WTC11 (cell line): ENCODE measurements around the gene SMAD3. TPM values are rescaled to one million over a fixed set of nuclear protein-coding genes. Genes with fewer than 3 reads are reported as not detected.

Experiments used
- ATAC-seq: fragments of 200-7000 bp; cut with Tn5 transposase; 2 replicates; pipeline ENCODE4 v1.10.0; 2021; ENCODE audit warnings: mild to moderate bottlenecking, moderate library complexity
- CTCF ChIA-PET: fragments of 300-600 bp; sonication (Branson Sonifier 250); formaldehyde crosslinking; loops from one replicate; lab custom pipeline; 2021; ENCODE audit warnings: antibody characterized with exemption; lab: Charles Lee
- POLR2A ChIA-PET: fragments of 350-600 bp; sonication (Branson Sonifier 250); formaldehyde crosslinking; loops from one replicate; lab custom pipeline; 2021; ENCODE audit warnings: antibody characterized with exemption; lab: Charles Lee
- DNase-seq: peaks from one replicate; pipeline ENCODE4 v3.0.0; 2021; ENCODE audit warnings: low spot score
- H3K27ac Mint-ChIP-seq: 2 replicates; pipeline ENCODE4 v1.8.0; 2021; ENCODE audit warnings: mixed read lengths
- H3K27me3 Mint-ChIP-seq: 2 replicates; pipeline ENCODE4 v1.8.0; 2021; ENCODE audit warnings: low read depth, mild to moderate bottlenecking, moderate library complexity, mixed read lengths
- H3K36me3 Mint-ChIP-seq: 2 replicates; pipeline ENCODE4 v1.8.0; 2021; ENCODE audit warnings: mixed read lengths
- H3K4me1 Mint-ChIP-seq: 2 replicates; pipeline ENCODE4 v1.8.0; 2022; ENCODE audit warnings: mixed read lengths
- H3K4me3 Mint-ChIP-seq: 2 replicates; pipeline ENCODE4 v1.8.0; 2021; ENCODE audit warnings: mild to moderate bottlenecking, moderate library complexity, mixed read lengths
- H3K9me3 Mint-ChIP-seq: 2 replicates; pipeline ENCODE4 v1.8.0; 2021; ENCODE audit warnings: mixed read lengths
- CBFB ChIP-seq: sonication (generic); formaldehyde crosslinking; IDR thresholded peaks from 2 replicates; pipeline ENCODE4 v1.8.1; 2022; ENCODE audit warnings: mild to moderate bottlenecking, low read depth, missing genetic modification reagents
- CREM ChIP-seq: sonication (generic); formaldehyde crosslinking; IDR thresholded peaks from 2 replicates; pipeline ENCODE4 v1.8.1; 2022; ENCODE audit warnings: mild to moderate bottlenecking, missing genetic modification reagents, moderate library complexity
- FOXJ3 ChIP-seq: sonication (generic); formaldehyde crosslinking; IDR thresholded peaks from 2 replicates; pipeline ENCODE4 v1.9.0; 2021; ENCODE audit warnings: missing genetic modification reagents, mild to moderate bottlenecking, borderline replicate concordance
- GTF2I ChIP-seq: fragments of 250-450 bp; sonication (Bioruptor Pico); conservative IDR thresholded peaks from 2 replicates; pipeline ENCODE4 v1.4.0; 2021; ENCODE audit warnings: mild to moderate bottlenecking
- JAZF1 ChIP-seq: fragments of 250-450 bp; sonication (Bioruptor Pico); IDR thresholded peaks from 2 replicates; pipeline ENCODE4 v1.9.0; 2021; ENCODE audit warnings: moderate library complexity, mild to moderate bottlenecking, inconsistent platforms
- JUN ChIP-seq: sonication (generic); formaldehyde crosslinking; IDR thresholded peaks from 2 replicates; pipeline ENCODE4 v1.8.0; 2023; ENCODE audit warnings: mild to moderate bottlenecking, missing genetic modification reagents
- NR2C2 ChIP-seq: sonication (generic); formaldehyde crosslinking; IDR thresholded peaks from 2 replicates; pipeline ENCODE4 v1.8.0; 2022; ENCODE audit warnings: mild to moderate bottlenecking, missing genetic modification reagents
- OVOL2 ChIP-seq: fragments of 250-450 bp; sonication (Bioruptor Pico); IDR thresholded peaks from 2 replicates; pipeline ENCODE4 v1.9.0; 2021; ENCODE audit warnings: mild to moderate bottlenecking, borderline replicate concordance
- PRDM15 ChIP-seq: sonication (generic); formaldehyde crosslinking; IDR thresholded peaks from 2 replicates; pipeline ENCODE4 v1.8.0; 2022; ENCODE audit warnings: missing genetic modification reagents
- PRRX2 ChIP-seq: fragments of 250-450 bp; sonication (Bioruptor Pico); IDR thresholded peaks from 2 replicates; pipeline ENCODE4 v1.8.0; 2021; ENCODE audit warnings: mild to moderate bottlenecking
- TCF7 ChIP-seq: sonication (generic); formaldehyde crosslinking; IDR thresholded peaks from 2 replicates; pipeline ENCODE4 v1.8.0; 2022; ENCODE audit warnings: mild to moderate bottlenecking, low read depth, missing genetic modification reagents, moderate library complexity
- TP53 ChIP-seq: sonication (generic); formaldehyde crosslinking; IDR thresholded peaks from 2 replicates; pipeline ENCODE4 v1.8.1; 2023; ENCODE audit warnings: mild to moderate bottlenecking, missing genetic modification reagents
- USF1 ChIP-seq: sonication (generic); formaldehyde crosslinking; IDR thresholded peaks from 2 replicates; pipeline ENCODE4 v1.8.0; 2022; ENCODE audit warnings: mild to moderate bottlenecking, missing genetic modification reagents
- ZNF219 ChIP-seq: sonication (generic); formaldehyde crosslinking; IDR thresholded peaks from 2 replicates; pipeline ENCODE4 v1.8.0; 2023; ENCODE audit warnings: missing genetic modification reagents, mild to moderate bottlenecking, borderline replicate concordance
- ZNF263 ChIP-seq: sonication (generic); formaldehyde crosslinking; IDR thresholded peaks from 2 replicates; pipeline ENCODE4 v1.8.1; 2022; ENCODE audit warnings: low read depth, mild to moderate bottlenecking, moderate library complexity, missing genetic modification reagents
- ZNF281 ChIP-seq: sonication (generic); formaldehyde crosslinking; IDR thresholded peaks from 2 replicates; pipeline ENCODE4 v1.8.0; 2023; ENCODE audit warnings: mild to moderate bottlenecking, missing genetic modification reagents
- ZNF416 ChIP-seq: fragments of 250-450 bp; sonication (Bioruptor Pico); IDR thresholded peaks from 2 replicates; pipeline ENCODE4 v1.9.0; 2021; ENCODE audit warnings: mild to moderate bottlenecking, inconsistent platforms
- ZNF423 ChIP-seq: fragments of 250-450 bp; sonication (Bioruptor Pico); IDR thresholded peaks from 2 replicates; pipeline ENCODE4 v2.1.2; 2022; ENCODE audit warnings: mild to moderate bottlenecking, moderate library complexity
- total RNA-seq: library from RNA; stranded (reverse); gene quantifications from 3 replicates; pipeline ENCODE4 v1.2.3, GENCODE V29; 2021

SMAD3 gene
- total RNA-seq, 1 experiment from 2014 or later = 34.6 TPM

- H3K36me3 Mint-ChIP-seq = no peaks in the 10 kb centered on the region
- POLR2A ChIA-PET = interaction anchor here (0.7 kb wide), 1 partner anchor 11 kb away, joined by 3 read pairs; no protein-coding TSS in a partner anchor
- H3K27me3 Mint-ChIP-seq = no peaks in the 10 kb centered on the region
Measured at GRCh38 chr15:67124111-67124510, 58.7 kb downstream of the SMAD3 start.

More at GRCh38 chr15:67124111-67124510, 58.7 kb downstream of the SMAD3 start:
- ATAC-seq = no peak
- no peak overlapping the region; the same call in 1 of the 2 replicates for H3K27ac Mint-ChIP-seq
- no peaks in the 10 kb centered on the region for H3K9me3 Mint-ChIP-seq
- CTCF ChIA-PET = interaction anchor here (0.7 to 1.8 kb wide), 3 partner anchors 40 to 177 kb away, joined by 3 to 4 read pairs (median 4); no protein-coding TSS in a partner anchor
- no peak for TF ChIP-seq FOXJ3 (CRISPR knock-in tag)
- TF ChIP-seq JUN (CRISPR knock-in tag) = no peak
- no peak for TF ChIP-seq ZNF423 (CRISPR knock-in tag)
- TF ChIP-seq ZNF416 (CRISPR knock-in tag) = no peak
- TF ChIP-seq ZNF281 (CRISPR knock-in tag) = no peak
- no peak for TF ChIP-seq USF1 (CRISPR knock-in tag)
- TF ChIP-seq TCF7 (CRISPR knock-in tag) = no peak
- TF ChIP-seq JAZF1 (CRISPR knock-in tag) = no peak
- TF ChIP-seq NR2C2 = no peak
- no peak for TF ChIP-seq CBFB (CRISPR knock-in tag)
- no peak for TF ChIP-seq PRDM15 (CRISPR knock-in tag)
- no peak for TF ChIP-seq ZNF219 (CRISPR knock-in tag)
- no peak for TF ChIP-seq TP53 (CRISPR knock-in tag)
- no peak for TF ChIP-seq PRRX2 (CRISPR knock-in tag)
- TF ChIP-seq CREM (CRISPR knock-in tag) = no peak
- TF ChIP-seq ZNF263 = no peak
- no peak for TF ChIP-seq OVOL2
- TF ChIP-seq GTF2I = no peak
- H3K4me3 Mint-ChIP-seq = no peak overlapping the region
- no peak for DNase-seq
- peaks cover 46% of the 10 kb centered on the region for H3K4me1 Mint-ChIP-seq
